Stimulated activated CD4-positive, alpha-beta T cell treated with anti-CD3 and anti-CD28 coated beads, Interleukin-15, amount 100 ng/mL, for 24 hours (primary cell): ENCODE measurements around the gene POSTN.

Experiments
- DNase-seq: peaks from one replicate; pipeline ENCODE4 v3.0.0-alpha.2; 2020

The POSTN gene, protein sequence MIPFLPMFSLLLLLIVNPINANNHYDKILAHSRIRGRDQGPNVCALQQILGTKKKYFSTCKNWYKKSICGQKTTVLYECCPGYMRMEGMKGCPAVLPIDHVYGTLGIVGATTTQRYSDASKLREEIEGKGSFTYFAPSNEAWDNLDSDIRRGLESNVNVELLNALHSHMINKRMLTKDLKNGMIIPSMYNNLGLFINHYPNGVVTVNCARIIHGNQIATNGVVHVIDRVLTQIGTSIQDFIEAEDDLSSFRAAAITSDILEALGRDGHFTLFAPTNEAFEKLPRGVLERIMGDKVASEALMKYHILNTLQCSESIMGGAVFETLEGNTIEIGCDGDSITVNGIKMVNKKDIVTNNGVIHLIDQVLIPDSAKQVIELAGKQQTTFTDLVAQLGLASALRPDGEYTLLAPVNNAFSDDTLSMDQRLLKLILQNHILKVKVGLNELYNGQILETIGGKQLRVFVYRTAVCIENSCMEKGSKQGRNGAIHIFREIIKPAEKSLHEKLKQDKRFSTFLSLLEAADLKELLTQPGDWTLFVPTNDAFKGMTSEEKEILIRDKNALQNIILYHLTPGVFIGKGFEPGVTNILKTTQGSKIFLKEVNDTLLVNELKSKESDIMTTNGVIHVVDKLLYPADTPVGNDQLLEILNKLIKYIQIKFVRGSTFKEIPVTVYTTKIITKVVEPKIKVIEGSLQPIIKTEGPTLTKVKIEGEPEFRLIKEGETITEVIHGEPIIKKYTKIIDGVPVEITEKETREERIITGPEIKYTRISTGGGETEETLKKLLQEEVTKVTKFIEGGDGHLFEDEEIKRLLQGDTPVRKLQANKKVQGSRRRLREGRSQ

DNA sequence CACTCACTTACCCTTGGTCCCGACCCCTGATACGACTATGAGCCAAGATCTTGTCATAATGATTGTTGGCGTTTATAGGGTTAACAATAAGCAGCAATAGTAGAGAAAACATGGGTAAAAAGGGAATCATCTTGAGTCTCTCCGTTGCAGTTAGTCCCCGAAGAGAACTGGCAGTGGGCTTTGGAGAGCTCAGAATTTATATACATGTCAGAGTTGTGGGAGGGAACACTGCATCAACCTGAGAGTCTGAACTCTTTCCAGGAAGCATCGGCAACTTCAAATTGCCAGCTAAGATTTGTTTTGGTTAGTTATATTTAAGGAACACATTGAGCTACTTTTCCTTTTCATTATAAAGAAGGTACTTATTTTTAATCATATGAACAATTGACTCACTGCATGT, at the start of gene POSTN:
TSS of gene POSTN (minus strand) at position 172 of the 400 bp plus-strand sequence. CDS start at position 130, 42 bp downstream.
- no peak for DNase-seq

DNA sequence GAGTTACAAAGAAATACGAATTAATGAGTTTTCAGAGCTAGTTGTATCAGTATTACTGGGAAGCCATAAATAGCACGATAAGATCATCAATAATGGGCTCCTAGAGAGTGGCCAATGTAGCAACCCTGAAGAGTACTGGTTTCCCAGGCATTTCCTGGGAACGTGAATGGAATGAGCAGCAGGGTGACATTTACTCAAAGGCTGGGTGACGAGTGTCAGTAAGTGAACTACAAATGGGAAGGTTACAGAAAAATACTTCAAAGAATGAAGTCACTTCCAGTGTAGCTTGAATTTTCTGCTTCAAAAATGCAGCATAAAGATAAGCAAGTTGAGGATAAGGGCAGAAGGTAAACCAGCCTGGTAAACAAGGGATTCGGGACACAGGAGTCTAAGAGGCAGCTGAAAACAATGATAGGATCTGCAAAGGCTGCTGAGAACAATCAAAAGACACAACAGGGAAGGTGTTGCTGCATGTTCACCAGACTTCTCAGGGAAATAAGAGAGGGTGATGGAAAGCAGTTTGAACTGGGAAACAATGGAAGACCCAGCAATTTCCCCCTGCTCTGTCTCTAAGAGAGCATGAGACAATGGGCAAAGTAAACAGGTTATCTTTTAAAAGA, 48.6 kb upstream of the POSTN start:
- no peak for DNase-seq

DNA sequence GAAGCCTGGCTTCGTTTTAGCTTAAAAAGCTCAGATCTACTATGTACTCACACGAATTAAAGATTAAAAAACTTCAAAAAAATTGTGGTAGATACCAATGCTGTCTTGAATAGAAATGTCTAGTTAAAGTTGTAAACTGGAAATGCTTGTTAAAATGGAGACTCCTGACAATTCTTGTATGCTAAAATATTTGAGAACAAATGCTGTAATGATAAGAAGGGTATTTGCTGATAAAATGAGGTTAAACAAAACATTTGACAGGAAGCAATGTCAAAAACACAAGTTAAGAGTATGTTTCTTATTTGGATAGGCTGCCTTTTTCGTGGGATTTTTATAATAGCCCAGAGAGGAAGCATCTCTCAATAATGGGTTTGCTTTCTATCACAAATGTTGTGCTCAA, 48.0 kb upstream of the POSTN start:
- DNase-seq, result no peak

- DNase-seq, result no peak
These were observed 46.7 kb upstream of the POSTN start for GRCh38 chr13:37645181-37645740.

DNA sequence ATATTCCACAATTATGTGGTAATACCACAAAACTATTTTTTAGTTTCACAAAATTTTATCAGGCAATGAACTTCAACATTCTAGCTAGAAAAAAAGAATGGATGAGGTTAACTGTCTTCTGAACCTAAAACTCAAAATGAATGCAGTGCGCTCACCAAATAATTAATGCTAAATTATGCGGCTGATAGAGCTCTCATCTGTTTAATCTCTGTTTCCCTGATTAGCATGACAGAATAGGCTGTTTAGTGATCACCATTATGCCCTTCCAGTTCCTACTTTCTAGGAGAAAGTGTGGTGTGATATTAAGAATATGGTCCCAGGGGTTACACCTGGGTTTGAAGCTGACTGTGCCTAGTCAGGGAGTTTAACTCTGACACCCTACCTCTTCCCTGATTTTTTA, 42.8 kb upstream of the POSTN start:
- DNase-seq, result no peak

GRCh38 chr13:37640499-37640898, 41.9 kb upstream of the POSTN start:
- DNase-seq, result no peak

- no peak for DNase-seq
These were observed 38.1 kb upstream of the POSTN start for GRCh38 chr13:37636701-37637100.

DNA sequence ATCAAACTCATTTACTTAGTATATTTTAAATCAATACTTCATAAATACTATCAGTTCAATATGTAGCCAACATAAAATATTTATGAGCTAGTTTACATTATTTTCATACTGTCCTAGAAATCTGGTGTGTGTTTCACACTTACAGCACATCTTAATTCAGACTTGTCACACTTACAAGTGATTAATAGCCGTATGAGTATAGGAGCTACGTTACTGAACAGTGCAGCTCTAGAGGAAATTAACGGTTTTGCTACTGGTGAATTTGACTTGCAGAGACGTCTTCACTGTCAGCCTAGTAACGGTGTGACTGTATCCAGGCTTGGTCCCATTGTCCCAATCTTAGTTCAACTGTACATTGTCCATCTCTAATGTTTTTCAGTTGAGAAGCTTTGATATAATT, 33.7 kb upstream of the POSTN start:
- DNase-seq, result no peak

DNA sequence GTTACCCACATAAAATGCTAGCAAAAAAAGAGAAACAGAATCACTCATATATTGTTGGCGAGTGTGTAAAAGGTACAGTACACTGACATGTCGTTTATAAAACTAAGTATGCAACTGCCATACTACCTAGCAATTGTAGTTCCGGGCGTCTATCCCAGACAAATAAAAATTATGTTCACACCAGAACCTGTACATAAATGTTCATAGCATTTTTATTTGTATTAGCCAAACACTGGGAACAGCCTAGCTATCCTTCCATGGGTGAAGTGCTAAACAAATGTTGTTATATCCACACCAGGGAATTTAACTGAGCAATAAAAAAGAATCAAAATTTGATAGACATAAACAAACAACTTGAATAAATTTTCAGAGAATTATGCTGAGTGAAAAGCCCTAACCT, 28.9 kb upstream of the POSTN start:
- DNase-seq, result no peak

- DNase-seq, result no peak
These were observed 23.3 kb upstream of the POSTN start for GRCh38 chr13:37621811-37622361.

GRCh38 chr13:37618554-37618953, 20.0 kb upstream of the POSTN start:
- no peak for DNase-seq

GRCh38 chr13:37617173-37617572, 18.6 kb upstream of the POSTN start:
- DNase-seq, result no peak

DNA sequence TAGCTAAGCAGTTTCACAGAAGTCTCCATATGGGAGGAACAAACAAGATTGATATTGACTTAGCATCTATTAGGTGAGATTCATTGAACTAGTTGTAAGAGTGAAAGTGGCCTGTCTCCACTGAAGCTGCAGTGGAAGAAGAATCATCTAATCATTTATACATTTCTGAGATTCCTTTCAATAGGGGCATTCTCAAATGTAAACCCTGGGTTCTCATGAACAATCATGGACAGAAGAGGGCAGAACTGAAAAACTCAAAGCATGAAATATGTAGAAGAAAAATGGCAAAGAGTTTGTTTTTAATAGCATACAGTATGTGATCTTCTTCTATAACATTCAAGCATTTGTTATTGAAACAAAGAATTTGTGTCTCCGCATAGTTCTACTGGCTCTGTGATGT, 17.6 kb upstream of the POSTN start:
- no peak for DNase-seq

- no peak for DNase-seq
These were observed 16.7 kb upstream of the POSTN start for GRCh38 chr13:37615276-37615675.

DNA sequence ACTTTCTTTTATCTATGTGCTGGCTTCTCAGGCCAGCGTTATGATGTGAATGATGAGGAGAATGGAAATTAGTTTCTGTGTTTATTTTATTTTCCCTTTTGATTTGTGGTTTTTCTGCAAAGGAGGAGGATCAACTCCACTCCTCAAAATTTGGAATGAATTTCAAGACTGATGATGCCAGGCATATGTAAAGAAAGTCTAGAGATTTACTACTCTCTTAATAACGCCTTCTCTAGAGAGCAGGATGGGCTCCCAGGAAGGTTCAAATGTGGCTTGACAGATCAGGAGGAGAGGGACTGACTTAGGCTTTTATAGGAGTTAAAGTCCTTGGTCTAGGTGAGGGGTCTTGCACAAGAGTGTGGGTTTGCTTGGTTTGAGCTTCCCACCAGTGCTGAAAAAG, 15.1 kb upstream of the POSTN start:
- DNase-seq, result no peak

DNA sequence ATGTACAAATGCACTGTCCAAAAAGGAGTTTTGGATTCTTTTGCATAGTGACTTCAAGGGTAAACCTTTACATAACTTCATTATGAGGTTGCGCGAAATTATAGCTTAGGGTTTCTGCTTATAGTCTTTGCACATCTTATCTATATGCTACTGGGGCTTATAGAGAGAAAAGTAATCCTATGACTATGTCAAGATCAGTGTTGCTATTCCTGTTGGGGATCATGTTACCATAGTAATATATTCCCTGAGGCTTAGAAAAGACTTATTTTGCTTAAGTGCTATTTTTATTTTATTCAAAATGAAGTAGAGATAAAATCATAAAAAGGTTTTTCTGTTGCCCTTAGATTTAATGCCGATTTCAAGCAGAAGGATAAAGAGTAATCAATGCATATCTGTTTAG, 14.7 kb upstream of the POSTN start:
- no peak for DNase-seq

DNA sequence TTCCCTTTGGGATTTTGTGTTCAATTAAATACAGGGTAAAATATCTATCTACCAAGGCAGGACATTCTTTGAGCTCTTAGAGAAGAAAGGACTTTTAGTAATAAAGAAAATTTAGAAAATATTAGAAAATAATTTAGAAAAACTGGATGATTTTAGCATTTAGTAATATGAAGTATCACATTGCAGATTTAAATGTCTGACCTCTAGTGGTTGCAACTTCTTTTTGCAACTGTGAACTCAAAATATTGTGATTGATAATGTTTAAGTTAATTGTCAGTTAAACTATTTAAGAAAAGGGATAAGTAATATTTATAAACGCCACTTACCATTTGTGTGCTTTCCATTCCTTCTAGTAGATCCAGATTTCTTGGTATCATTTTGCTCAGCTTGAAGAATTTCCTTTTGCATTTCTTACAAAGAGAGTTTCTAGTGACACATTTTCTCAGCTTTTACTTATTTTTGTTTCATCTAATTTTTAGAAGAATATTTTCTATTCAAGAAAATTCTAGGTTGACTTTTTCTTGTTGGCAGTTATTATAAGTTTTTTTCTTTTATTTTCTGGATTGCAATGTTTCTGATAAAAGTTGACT, 10.3 kb upstream of the POSTN start:
- DNase-seq, result no peak

- no peak for DNase-seq
These were observed 4.3 kb upstream of the POSTN start for GRCh38 chr13:37602733-37603381.

DNA sequence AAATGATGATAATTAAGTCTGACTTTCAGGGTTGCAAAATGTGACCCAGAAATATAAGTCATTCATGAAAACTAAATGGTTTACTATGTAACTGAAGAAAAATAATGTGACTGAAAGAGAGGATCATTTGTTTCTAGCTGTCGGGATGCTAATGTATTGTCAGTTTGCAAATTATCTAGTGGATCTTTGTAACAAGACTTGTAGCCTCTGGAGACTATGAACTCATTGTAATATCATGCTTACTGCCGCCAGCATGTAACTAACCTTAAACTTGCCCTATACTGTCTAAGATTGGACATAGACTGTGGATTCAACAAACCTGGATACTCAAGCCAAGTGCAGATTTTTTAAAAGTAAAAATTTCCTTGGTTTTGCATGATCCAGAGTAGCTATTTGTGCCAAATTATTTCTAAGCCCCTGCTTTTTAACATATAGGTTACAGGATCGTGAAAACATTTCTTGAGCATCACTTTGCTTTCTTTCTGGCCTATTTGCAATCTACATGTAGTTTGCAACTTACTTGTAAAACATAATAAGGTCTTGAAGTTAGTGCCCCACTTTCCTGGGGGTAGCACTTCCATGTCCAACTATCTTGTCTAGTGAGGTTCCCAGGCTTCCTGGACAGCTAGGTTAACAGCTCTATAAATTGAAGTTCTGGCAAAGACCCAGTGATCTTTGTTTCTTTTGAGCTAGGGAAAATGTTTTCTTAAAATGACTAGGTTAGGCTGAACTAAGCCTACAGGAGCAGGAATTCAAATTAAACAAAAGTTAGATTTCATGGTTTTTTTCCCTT, 3.3 kb upstream of the POSTN start:
- DNase-seq, result no peak

DNA sequence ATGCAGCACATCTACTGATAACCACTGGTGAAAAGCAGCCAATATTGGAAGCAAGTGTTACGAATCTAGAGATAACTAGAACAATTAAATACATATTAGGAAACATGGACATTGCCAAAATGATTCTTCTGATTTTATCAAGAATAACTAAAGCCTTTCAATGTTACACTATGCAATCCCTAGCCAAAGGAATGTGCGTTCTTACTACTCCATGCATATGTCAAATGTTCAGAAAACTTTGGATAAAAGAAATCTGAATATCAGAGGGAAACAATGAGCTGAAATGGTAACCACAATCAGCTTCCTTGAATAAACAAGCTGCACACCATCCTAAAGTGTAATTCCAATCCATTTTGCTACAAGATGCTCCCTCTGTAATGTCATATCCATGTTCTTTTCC, 951 bp upstream of the POSTN start:
- no peak for DNase-seq

DNA sequence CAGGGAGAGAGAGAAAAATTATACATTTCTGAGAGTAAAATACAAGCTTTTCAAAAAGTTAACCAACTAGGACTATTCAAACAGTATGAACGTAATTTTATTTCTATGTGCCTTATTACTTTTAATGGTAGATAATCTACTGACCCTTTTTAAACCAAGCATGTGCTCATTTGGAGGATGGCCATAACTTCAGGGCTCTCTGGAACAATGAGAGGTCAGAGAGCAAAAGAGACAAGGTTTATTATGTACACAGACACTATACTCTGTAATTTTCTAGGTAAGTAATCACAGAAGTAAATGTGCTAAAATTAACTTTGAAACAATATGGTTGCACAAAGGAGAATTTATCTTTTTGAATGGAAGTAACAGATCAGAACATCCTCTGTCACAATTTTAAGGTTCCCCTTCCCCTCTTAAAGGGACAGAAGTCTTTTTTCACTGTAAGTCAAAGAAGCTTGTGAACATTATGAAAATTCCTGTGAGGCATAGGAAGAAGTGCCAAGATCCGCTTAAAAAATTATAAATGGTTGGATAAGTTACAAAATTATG, 1.0 kb downstream of the POSTN start:
- DNase-seq, result no peak
